ENCODE measurements around the gene GPR160.

DNA sequence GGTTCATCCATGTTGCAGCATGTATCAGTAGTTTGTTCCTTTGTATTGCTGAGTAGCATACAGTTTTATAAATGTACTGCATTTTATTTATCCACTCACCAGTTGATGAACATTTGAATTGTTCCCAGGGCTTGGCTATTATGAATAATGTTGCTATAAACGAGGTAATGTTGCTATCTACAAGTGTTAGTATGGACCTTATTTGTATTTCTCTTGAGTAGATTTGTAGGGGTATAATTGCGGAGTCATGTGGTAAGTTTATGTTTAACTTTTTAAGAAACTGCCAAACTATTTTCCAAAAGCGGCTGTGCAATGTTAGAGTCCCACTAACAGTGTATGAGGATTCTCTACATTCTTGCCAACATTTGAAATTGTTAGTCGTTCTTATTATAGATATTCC, 13.0 kb downstream of the GPR160 start:
- TF ChIP-seq, protein P1, sequence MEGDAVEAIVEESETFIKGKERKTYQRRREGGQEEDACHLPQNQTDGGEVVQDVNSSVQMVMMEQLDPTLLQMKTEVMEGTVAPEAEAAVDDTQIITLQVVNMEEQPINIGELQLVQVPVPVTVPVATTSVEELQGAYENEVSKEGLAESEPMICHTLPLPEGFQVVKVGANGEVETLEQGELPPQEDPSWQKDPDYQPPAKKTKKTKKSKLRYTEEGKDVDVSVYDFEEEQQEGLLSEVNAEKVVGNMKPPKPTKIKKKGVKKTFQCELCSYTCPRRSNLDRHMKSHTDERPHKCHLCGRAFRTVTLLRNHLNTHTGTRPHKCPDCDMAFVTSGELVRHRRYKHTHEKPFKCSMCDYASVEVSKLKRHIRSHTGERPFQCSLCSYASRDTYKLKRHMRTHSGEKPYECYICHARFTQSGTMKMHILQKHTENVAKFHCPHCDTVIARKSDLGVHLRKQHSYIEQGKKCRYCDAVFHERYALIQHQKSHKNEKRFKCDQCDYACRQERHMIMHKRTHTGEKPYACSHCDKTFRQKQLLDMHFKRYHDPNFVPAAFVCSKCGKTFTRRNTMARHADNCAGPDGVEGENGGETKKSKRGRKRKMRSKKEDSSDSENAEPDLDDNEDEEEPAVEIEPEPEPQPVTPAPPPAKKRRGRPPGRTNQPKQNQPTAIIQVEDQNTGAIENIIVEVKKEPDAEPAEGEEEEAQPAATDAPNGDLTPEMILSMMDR (IDR thresholded peaks at IDR 0.05), result no peak
- no peak for TF ChIP-seq POLR2A (IDR thresholded peaks at IDR 0.05)

Data from stomach (tissue), 4 donors.